Colonic mucosa (tissue), 4 donors: ENCODE measurements around the gene GPC6. TPM values are rescaled to one million over a fixed set of nuclear protein-coding genes. Genes with fewer than 3 reads are reported as not detected.

Experiments used
- DNase-seq: peaks from one replicate; pipeline ENCODE4 v3.0.0-alpha.2; 2020
- H3K27ac ChIP-seq: fragments of 200-600 bp; one replicate; pipeline ENCODE4 v1.8.0; 2021
- H3K27me3 ChIP-seq: fragments of 200-600 bp; one replicate; pipeline ENCODE4 v1.8.0; 2021
- H3K36me3 ChIP-seq: fragments of 200-600 bp; one replicate; pipeline ENCODE4 v1.8.0; 2021
- H3K4me1 ChIP-seq: fragments of 200-600 bp; one replicate; pipeline ENCODE4 v1.8.0; 2021; ENCODE audit warnings: mild to moderate bottlenecking
- H3K4me3 ChIP-seq: fragments of 200-600 bp; one replicate; pipeline ENCODE4 v1.8.0; 2021
- H3K9ac ChIP-seq, 2 donors: one replicate each; pipeline ENCODE4 v1.7.0; 2013; ENCODE audit warnings: control low read depth in 2 of 2, low read depth in 2 of 2, low read length in 2 of 2
- H3K9me3 ChIP-seq: fragments of 200-600 bp; one replicate; pipeline ENCODE4 v1.8.0; 2021
- CTCF ChIP-seq: fragments of 200-600 bp; IDR thresholded peaks from one replicate; pipeline ENCODE4 v1.8.0; 2022; ENCODE audit warnings: antibody characterized with exemption, mild to moderate bottlenecking
- intact Hi-C: fragments of 100-400 bp; cut with DNase I; formaldehyde crosslinking; loops from one replicate; pipeline ENCODE4 v1.14.1; 2022
- total RNA-seq, 2 donors: library from RNA; stranded (reverse); fragmentation: NEBNext Ultra II Directional in 1 of 2; extraction: Animal tissue kit (Norgen Biotek cat#: 25700) in 1 of 2; gene quantifications; one replicate each; pipeline ENCODE4 v1.2.1, GENCODE V29; 2021
- donor health status: healthy.
- donor health status: DM: no; HTN: no; CAD: no.
- donor health status: DM: no; HTN: no; CAD: no.

Gene GPC6
- total RNA-seq, 2 donors from 2014 or later: 2.3 to 4.0 TPM

- H3K9me3 ChIP-seq: no peaks in the 10 kb centered on the region
- TF ChIP-seq CTCF: no peak
These were observed 499.8 kb downstream of the GPC6 start for GRCh38 chr13:93726173-93726957.

GRCh38 chr13:93727211-93728141 is 500.9 kb downstream of the GPC6 start:
- TF ChIP-seq CTCF: no peak
- Histone ChIP-seq H3K9ac (no peak overlapping the region), H3K36me3 (no peaks in the 10 kb centered on the region), H3K4me3 (no peak overlapping the region), H3K27ac (no peak overlapping the region), H3K27me3 (no peaks in the 10 kb centered on the region), H3K4me1 (no peaks in the 10 kb centered on the region), H3K9me3 (no peaks in the 10 kb centered on the region)
- DNase-seq: no peak
- intact Hi-C loops: no loop called here

More at GRCh38 chr13:93726173-93726957, 499.8 kb downstream of the GPC6 start:
- no peak overlapping the region for H3K9ac ChIP-seq
- no peak for DNase-seq
- H3K27me3 ChIP-seq: no peaks in the 10 kb centered on the region
- H3K27ac ChIP-seq: no peak overlapping the region
- no peak overlapping the region for H3K4me3 ChIP-seq
- no peaks in the 10 kb centered on the region for H3K4me1 ChIP-seq
- no peaks in the 10 kb centered on the region for H3K36me3 ChIP-seq
- intact Hi-C loops: no loop called here

DNA sequence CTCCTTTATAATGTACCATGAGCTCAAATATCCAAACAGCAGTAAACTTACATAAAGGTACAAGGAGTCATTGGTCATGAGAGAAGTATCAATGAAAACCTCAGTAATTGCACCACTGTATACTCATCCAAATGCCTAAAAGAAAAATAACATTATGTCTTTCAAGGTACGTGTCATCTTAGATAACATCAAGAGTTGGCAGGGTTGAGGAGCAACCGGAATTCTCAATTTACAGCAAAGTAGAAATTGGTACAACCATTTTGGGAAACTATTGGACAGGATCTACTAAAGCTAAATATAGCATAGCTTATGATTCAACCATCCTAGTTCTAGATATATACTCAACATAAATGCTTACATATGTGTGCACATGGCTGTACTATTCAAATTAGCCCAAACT is 502.8 kb downstream of the GPC6 start:
- no peaks in the 10 kb centered on the region for H3K9me3 ChIP-seq
- H3K4me3 ChIP-seq: no peak overlapping the region
- DNase-seq: no peak
- intact Hi-C loops: no loop called here
- no peaks in the 10 kb centered on the region for H3K4me1 ChIP-seq
- H3K27ac ChIP-seq: no peak overlapping the region
- H3K36me3 ChIP-seq: no peaks in the 10 kb centered on the region
- no peaks in the 10 kb centered on the region for H3K27me3 ChIP-seq
- TF ChIP-seq CTCF: no peak
- no peak overlapping the region for H3K9ac ChIP-seq

GRCh38 chr13:93730780-93731179 is 504.2 kb downstream of the GPC6 start:
- H3K9me3 ChIP-seq: no peaks in the 10 kb centered on the region
- no peak overlapping the region for H3K9ac ChIP-seq
- no peaks in the 10 kb centered on the region for H3K4me1 ChIP-seq
- no peak overlapping the region for H3K27ac ChIP-seq
- H3K36me3 ChIP-seq: no peaks in the 10 kb centered on the region
- no peak overlapping the region for H3K4me3 ChIP-seq
- no peaks in the 10 kb centered on the region for H3K27me3 ChIP-seq
- TF ChIP-seq CTCF: no peak
- intact Hi-C loops: no loop called here
- DNase-seq: no peak

DNA sequence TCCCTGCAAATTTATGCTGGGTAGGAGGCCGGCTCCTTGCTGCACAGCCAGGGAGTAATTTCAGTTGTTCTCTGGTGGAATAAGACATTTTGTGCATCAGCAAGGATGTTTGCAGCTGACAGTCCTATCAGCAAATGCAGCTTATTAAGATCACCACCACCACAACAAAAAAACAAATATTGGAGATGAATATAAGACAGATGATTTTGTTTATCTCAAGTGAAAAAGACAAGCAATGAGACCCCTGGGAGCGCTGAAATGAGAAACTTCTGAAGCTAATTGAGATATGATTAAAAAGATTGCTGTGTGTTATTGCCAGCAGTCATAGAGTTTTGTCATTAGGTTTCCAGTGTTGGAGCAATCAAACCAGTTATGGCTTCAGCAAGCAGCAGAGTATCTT is 505.6 kb downstream of the GPC6 start:
- no peak overlapping the region for H3K27ac ChIP-seq
- H3K36me3 ChIP-seq: no peaks in the 10 kb centered on the region
- intact Hi-C loops: no loop called here
- TF ChIP-seq CTCF: no peak
- H3K4me3 ChIP-seq: no peak overlapping the region
- DNase-seq: no peak
- H3K4me1 ChIP-seq: no peaks in the 10 kb centered on the region
- H3K9ac ChIP-seq: no peak overlapping the region
- no peaks in the 10 kb centered on the region for H3K27me3 ChIP-seq
- H3K9me3 ChIP-seq: no peaks in the 10 kb centered on the region
